Trophoblast cell (in vitro differentiated cells and primary cell): Measurements from ENCODE around the gene ZFAND2B.
A peak's percentile ranks its signal among the peaks of the same experiment; 100 is the strongest.

Experiments
- DNase-seq, 2 donors: peaks; one replicate each; pipeline ENCODE4 v3.0.0-alpha.2; 2016
- H2AFZ ChIP-seq: 2 replicates; pipeline ENCODE4 v1.6.1; 2013; ENCODE audit warnings: low read length, moderate library complexity, mild to moderate bottlenecking; ENCODE audit not compliant: insufficient read depth, poor library complexity
- H2AK5ac ChIP-seq: 2 replicates; pipeline ENCODE4 v1.6.1; 2013; ENCODE audit warnings: mild to moderate bottlenecking, low read length
- H2BK120ac ChIP-seq: 2 replicates; pipeline ENCODE4 v1.6.1; 2013; ENCODE audit warnings: low read length, mild to moderate bottlenecking, moderate library complexity; ENCODE audit not compliant: insufficient read depth, poor library complexity
- H2BK12ac ChIP-seq: 2 replicates; pipeline ENCODE4 v1.6.1; 2013; ENCODE audit warnings: mild to moderate bottlenecking, low read length, moderate library complexity
- H2BK5ac ChIP-seq: 2 replicates; pipeline ENCODE4 v1.6.1; 2013; ENCODE audit warnings: low read length, low read depth, moderate library complexity, mild to moderate bottlenecking; ENCODE audit not compliant: poor library complexity
- H3K14ac ChIP-seq: 2 replicates; pipeline ENCODE4 v1.6.1; 2013; ENCODE audit warnings: mild to moderate bottlenecking, low read length
- H3K18ac ChIP-seq: 2 replicates; pipeline ENCODE4 v1.6.1; 2013; ENCODE audit warnings: mild to moderate bottlenecking, low read length
- H3K23ac ChIP-seq: 2 replicates; pipeline ENCODE4 v1.6.1; 2013; ENCODE audit warnings: low read length
- H3K27ac ChIP-seq: 2 replicates; pipeline ENCODE4 v1.5.1; 2013; ENCODE audit warnings: low read depth, mild to moderate bottlenecking, inconsistent platforms, low read length, moderate library complexity
- H3K27me3 ChIP-seq: 2 replicates; pipeline ENCODE4 v1.6.1; 2013; ENCODE audit warnings: inconsistent platforms, mild to moderate bottlenecking, low read length, moderate library complexity; ENCODE audit not compliant: insufficient read depth
- H3K36me3 ChIP-seq, 2 experiments: 1 replicate in 1 of 2; 2 replicates in 1 of 2; pipeline ENCODE4 v1.6.1; 2013; ENCODE audit warnings: low read length in 2 of 2, mild to moderate bottlenecking in 2 of 2, moderate library complexity in 1 of 2; ENCODE audit not compliant: insufficient read depth in 2 of 2, control insufficient read depth in 1 of 2
- H3K4ac ChIP-seq: 2 replicates; pipeline ENCODE4 v1.6.1; 2013; ENCODE audit warnings: low read depth, mild to moderate bottlenecking, low read length, moderate library complexity
- H3K4me1 ChIP-seq, 2 experiments: 1 replicate in 1 of 2; 2 replicates in 1 of 2; pipeline ENCODE4 v1.6.1; 2013; ENCODE audit warnings: low read length in 2 of 2, mild to moderate bottlenecking in 2 of 2, moderate library complexity in 1 of 2; ENCODE audit not compliant: insufficient read depth in 2 of 2, control insufficient read depth in 1 of 2
- H3K4me2 ChIP-seq: 2 replicates; pipeline ENCODE4 v1.6.1; 2013; ENCODE audit warnings: inconsistent platforms, mild to moderate bottlenecking, low read length, moderate library complexity
- H3K4me3 ChIP-seq: 2 replicates; pipeline ENCODE4 v1.5.1; 2013; ENCODE audit warnings: mild to moderate bottlenecking, low read depth, low read length, inconsistent platforms
- H3K79me1 ChIP-seq: one replicate; pipeline ENCODE4 v1.6.1; 2013; ENCODE audit warnings: low read length
- H3K79me2 ChIP-seq: 2 replicates; pipeline ENCODE4 v1.6.1; 2013; ENCODE audit warnings: low read length, mild to moderate bottlenecking; ENCODE audit not compliant: control insufficient read depth, insufficient read depth, poor library complexity
- H3K9ac ChIP-seq: 2 replicates; pipeline ENCODE4 v1.6.1; 2013; ENCODE audit warnings: mild to moderate bottlenecking, low read length
- H3K9me3 ChIP-seq: 2 replicates; pipeline ENCODE4 v1.6.1; 2013; ENCODE audit warnings: low read depth, mild to moderate bottlenecking, control low read depth, inconsistent platforms, low read length; ENCODE audit not compliant: insufficient read depth
- H4K12ac ChIP-seq: 2 replicates; pipeline ENCODE4 v1.6.1; 2013; ENCODE audit warnings: low read depth, mild to moderate bottlenecking, low read length, moderate library complexity
- H4K8ac ChIP-seq: 2 replicates; pipeline ENCODE4 v1.6.1; 2013; ENCODE audit warnings: low read depth, mild to moderate bottlenecking, low read length, moderate library complexity
- H4K91ac ChIP-seq: one replicate; pipeline ENCODE4 v1.6.1; 2013; ENCODE audit warnings: low read depth, mild to moderate bottlenecking, low read length, moderate library complexity
- WGBS: extraction: QIAGEN DNeasy Blood & Tissue Kit; methylation state at CpG from one replicate; pipeline ENCODE4 v1.1.7; 2013; ENCODE audit warnings: missing lambda C conversion rate; ENCODE audit not compliant: insufficient read length, insufficient coverage; ENCODE audit errors: extremely low coverage; 5-methylcytosine and 5-hydroxymethylcytosine counted together

Gene ZFAND2B

DNA sequence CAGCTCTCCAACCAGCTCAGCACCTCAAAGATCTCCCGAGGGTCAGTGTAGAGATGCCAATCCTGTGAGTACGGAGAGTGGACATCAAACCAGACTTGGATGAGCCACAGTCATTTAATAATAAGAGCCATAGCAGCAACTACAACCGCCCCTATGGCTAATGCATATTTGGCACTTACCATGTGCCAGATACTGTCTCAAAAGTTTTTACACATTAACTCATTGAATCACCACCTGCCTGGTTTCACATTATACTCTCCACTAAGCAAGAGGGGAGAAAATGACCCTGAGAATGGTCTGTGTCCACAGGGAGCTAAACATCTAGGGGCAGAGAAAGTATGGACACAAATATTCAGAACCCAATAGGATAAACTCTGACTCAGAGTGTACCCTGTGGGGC lies 32.4 kb upstream of the ZFAND2B start:
- Histone ChIP-seq H3K27ac (no peak overlapping the region), H4K12ac (no peak overlapping the region), H2BK5ac (no peak overlapping the region), H3K79me1 (peaks cover 20% of the 10 kb centered on the region), H2AK5ac (no peak overlapping the region), H3K4ac (no peak overlapping the region), H3K4me3 (no peak overlapping the region), H3K4me2 (no peak overlapping the region), H3K79me2 (peaks cover 7% of the 10 kb centered on the region), H2AFZ (no peak overlapping the region), H3K36me3 (peaks cover 14 to 18% of the 10 kb centered on the region in 2 experiments), H2BK120ac (no peak overlapping the region), H3K14ac (no peak overlapping the region), H2BK12ac (no peak overlapping the region), H4K8ac (no peak overlapping the region), H3K27me3 (no peaks in the 10 kb centered on the region), H3K4me1 (peaks cover 3 to 11% of the 10 kb centered on the region in 2 experiments), H3K9ac (no peak overlapping the region), H3K23ac (no peak overlapping the region), H4K91ac (no peak overlapping the region), H3K18ac (no peak overlapping the region), H3K9me3 (no peaks in the 10 kb centered on the region)
- no CpG with 5 or more reads among the region's 3 CpGs for WGBS
- DNase-seq = no peak

DNA sequence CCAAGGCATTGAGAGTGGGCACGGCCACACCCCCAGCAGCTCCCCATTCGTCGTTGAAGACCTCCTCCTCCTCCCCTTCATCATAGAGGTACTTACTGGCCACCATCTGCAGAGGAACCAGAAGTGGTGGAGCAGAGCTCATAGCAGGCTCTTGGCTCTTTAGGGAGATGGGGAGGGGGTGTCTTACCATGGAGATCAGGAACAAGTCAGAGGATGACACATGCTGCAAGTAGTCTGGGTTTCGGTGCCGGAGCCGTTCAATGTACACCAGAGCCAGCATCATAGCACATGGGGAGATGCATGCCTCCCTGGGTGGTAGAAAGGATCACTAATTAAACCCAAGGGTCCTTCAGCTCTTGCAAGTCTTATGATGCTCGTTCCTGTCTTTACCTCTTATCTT lies 31.8 kb upstream of the ZFAND2B start:
- H2AFZ ChIP-seq = no peak overlapping the region
- DNase-seq = no peak
- H3K4me1 ChIP-seq = peaks cover 3 to 11% of the 10 kb centered on the region in 2 experiments
- no peak overlapping the region for H3K4me3 ChIP-seq
- H3K79me2 ChIP-seq = peaks cover 7% of the 10 kb centered on the region
- H3K27ac ChIP-seq = no peak overlapping the region
- H2BK5ac ChIP-seq = no peak overlapping the region
- no peak overlapping the region for H3K9ac ChIP-seq
- no peak overlapping the region for H2BK12ac ChIP-seq
- peaks cover 18 to 22% of the 10 kb centered on the region in 2 experiments for H3K36me3 ChIP-seq
- no peak overlapping the region for H2BK120ac ChIP-seq
- no peak overlapping the region for H4K91ac ChIP-seq
- no peak overlapping the region for H4K8ac ChIP-seq
- no peaks in the 10 kb centered on the region for H3K27me3 ChIP-seq
- H4K12ac ChIP-seq = no peak overlapping the region
- H2AK5ac ChIP-seq = no peak overlapping the region
- no CpG with 5 or more reads among the region's 7 CpGs for WGBS
- no peaks in the 10 kb centered on the region for H3K9me3 ChIP-seq
- no peak overlapping the region for H3K14ac ChIP-seq
- H3K18ac ChIP-seq = no peak overlapping the region
- peaks cover 20% of the 10 kb centered on the region for H3K79me1 ChIP-seq
- H3K4me2 ChIP-seq = no peak overlapping the region
- no peak overlapping the region for H3K4ac ChIP-seq
- no peak overlapping the region for H3K23ac ChIP-seq

DNA sequence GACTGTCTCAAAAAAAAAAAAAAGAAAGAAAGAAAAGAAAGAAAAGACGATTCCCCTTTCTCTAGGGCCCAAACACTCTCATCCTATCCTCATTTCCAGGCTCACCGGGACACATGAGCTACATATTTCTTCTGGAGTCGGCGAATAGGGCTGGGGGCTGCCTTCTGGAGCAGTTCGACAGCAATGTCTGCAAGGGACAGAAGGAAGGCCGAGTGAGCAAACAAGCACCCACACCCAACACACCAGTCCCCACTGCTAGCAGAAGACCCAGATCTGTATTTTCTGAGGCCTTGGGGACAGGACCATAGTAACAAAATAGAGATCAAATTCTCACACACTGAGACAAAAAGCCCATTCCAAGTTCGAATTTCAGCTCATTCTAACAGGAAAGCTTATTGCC lies 31.1 kb upstream of the ZFAND2B start:
- Histone ChIP-seq H3K79me2 (peaks cover 7% of the 10 kb centered on the region), H2AK5ac (no peak overlapping the region), H3K23ac (no peak overlapping the region), H3K4me2 (no peak overlapping the region), H3K4me3 (no peak overlapping the region), H3K18ac (no peak overlapping the region), H2BK5ac (no peak overlapping the region), H2AFZ (no peak overlapping the region), H4K91ac (no peak overlapping the region), H4K8ac (no peak overlapping the region), H3K79me1 (peaks cover 20% of the 10 kb centered on the region), H3K36me3 (peaks cover 25 to 29% of the 10 kb centered on the region in 2 experiments), H2BK12ac (no peak overlapping the region), H3K14ac (no peak overlapping the region), H2BK120ac (no peak overlapping the region), H3K9me3 (no peaks in the 10 kb centered on the region), H3K9ac (no peak overlapping the region), H3K27me3 (no peaks in the 10 kb centered on the region), H3K27ac (no peak overlapping the region), H3K4me1 (peaks cover 3 to 11% of the 10 kb centered on the region in 2 experiments), H4K12ac (no peak overlapping the region), H3K4ac (no peak overlapping the region)
- WGBS = no CpG with 5 or more reads among the region's 7 CpGs
- no peak for DNase-seq

DNA sequence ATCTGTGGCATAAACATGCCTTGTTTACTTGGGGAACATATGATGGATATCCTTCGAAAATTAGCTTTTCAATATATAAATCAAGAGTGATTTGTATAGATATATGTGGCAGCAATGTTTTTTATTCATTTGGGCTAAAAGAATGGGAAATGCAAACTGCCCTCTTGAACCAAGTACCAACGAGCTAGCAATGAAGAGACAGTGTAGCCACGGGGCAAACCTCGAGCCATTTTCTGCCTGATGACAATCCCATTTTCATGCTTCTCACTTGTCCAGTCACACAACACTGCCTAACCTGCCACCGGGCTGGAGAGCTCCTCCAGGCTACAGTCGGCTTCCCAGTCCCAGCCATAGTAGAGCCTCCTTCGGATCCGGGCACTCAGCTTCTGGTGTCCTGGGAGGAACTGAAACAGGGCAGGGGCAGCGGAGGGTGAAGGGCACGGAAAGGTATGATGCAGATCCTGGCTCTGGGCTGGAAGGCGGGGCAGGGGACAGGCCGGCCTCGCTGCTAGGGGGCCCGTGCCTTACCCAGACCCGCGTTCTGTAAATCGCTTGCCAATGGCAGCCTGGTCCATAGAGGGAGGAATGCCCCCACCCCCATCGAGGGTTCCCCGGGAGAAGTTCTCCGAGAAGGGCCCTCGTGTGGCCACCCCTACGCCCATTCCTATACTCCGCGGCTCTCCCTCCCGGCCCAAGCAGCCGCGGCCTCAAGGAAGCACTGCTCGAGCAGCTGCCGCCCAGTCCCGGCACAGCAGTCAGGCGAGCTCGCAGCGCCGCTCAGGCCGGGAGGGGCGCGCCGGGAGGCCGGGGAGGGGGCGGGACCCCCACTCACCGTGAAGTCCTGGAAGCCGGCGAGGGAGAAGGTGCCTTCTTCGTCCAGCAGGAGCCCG lies 30.4 kb upstream of the ZFAND2B start:
- Histone ChIP-seq H3K9me3 (no peaks in the 10 kb centered on the region), H3K4me1 (peaks cover 3 to 11% of the 10 kb centered on the region in 2 experiments), H3K9ac (peak overlapping the region; percentile 68), H2AK5ac (peak overlapping the region; percentile 23), H3K14ac (peak overlapping the region; percentile 47), H3K18ac (peak overlapping the region; percentile 27), H3K79me1 (peaks cover 20% of the 10 kb centered on the region), H4K8ac (peak overlapping the region; percentile 71), H2AFZ (peak overlapping the region; percentile 76), H3K27me3 (no peaks in the 10 kb centered on the region), H2BK120ac (peak overlapping the region; percentile 10), H2BK5ac (peak overlapping the region; percentile 10), H2BK12ac (no peak overlapping the region), H3K4ac (no peak overlapping the region), H3K4me2 (peak overlapping the region; percentile 99), H3K4me3 (peak overlapping the region; percentile 79), H3K27ac (peak overlapping the region; percentile 95), H4K91ac (peak overlapping the region; percentile 69), H4K12ac (no peak overlapping the region), H3K36me3 (peaks cover 31 to 36% of the 10 kb centered on the region in 2 experiments), H3K23ac (no peak overlapping the region), H3K79me2 (peaks cover 7% of the 10 kb centered on the region)
- no CpG with 5 or more reads among the region's 45 CpGs for WGBS
- DNase-seq = peak; percentile 33 to 44
